ENCODE data around the gene BDKRB1.

The BDKRB1 gene

GRCh38 chr14:96299441-96299840 lies 43.4 kb downstream of the BDKRB1 start:
- no peak overlapping the region for H3K4me3 ChIP-seq (ENCODE audit: low read length in 2 of 2)
- no peaks in the 10 kb centered on the region for H3K79me1 ChIP-seq (ENCODE audit: low read depth, low read length)
- H3K27me3 ChIP-seq (ENCODE audit: control insufficient read depth in 3 of 3, insufficient read depth in 3 of 3, low read depth in 1 of 3, low read length in 3 of 3): no peaks in the 10 kb centered on the region
- no peak overlapping the region for H3K14ac ChIP-seq (ENCODE audit: low read length)
- H2AK5ac ChIP-seq (ENCODE audit: low read depth, low read length): no peak overlapping the region
- no peaks in the 10 kb centered on the region for H3K4me1 ChIP-seq (ENCODE audit: control insufficient read depth in 2 of 2, insufficient read depth in 1 of 2, low read depth in 1 of 2, low read length in 2 of 2)
- H2BK120ac ChIP-seq (ENCODE audit: low read depth, low read length): no peak overlapping the region
- H4K8ac ChIP-seq (ENCODE audit: low read depth, low read length): no peak overlapping the region
- no peak overlapping the region for H3K4me2 ChIP-seq (ENCODE audit: insufficient read depth, low read length, poor library complexity, severe bottlenecking)
- H3K18ac ChIP-seq (ENCODE audit: low read length): no peak overlapping the region
- H3K23ac ChIP-seq (ENCODE audit: low read depth, low read length, poor library complexity): no peak overlapping the region
- no peaks in the 10 kb centered on the region for H3K9me3 ChIP-seq (replicated peaks in 1 of 2; ENCODE audit: control insufficient read depth in 2 of 2, insufficient read depth in 1 of 2, low read depth in 1 of 2, low read length in 2 of 2)
- no peak overlapping the region for H3K9ac ChIP-seq (ENCODE audit: low read depth, low read length, poor library complexity)
- peaks cover 1 to 42% of the 10 kb centered on the region in 2 donors for H3K36me3 ChIP-seq (replicated peaks in 1 of 2; ENCODE audit: control insufficient read depth in 2 of 2, insufficient read depth in 2 of 2, low read length in 2 of 2)
- no peak overlapping the region for H3K4ac ChIP-seq (ENCODE audit: low read length)
- no peak overlapping the region for H2BK5ac ChIP-seq (ENCODE audit: low read length)
- no peak overlapping the region for H4K91ac ChIP-seq (ENCODE audit: low read depth, low read length, poor library complexity)
- H3K27ac ChIP-seq (replicated peaks; ENCODE audit: low read length): no peak overlapping the region
- no peak for DNase-seq (ENCODE audit: low spot score)
- H2BK12ac ChIP-seq (ENCODE audit: low read length): no peak overlapping the region
- no peak overlapping the region for H2BK15ac ChIP-seq (ENCODE audit: low read length)
- WGBS, 2 donors (ENCODE audit: extremely low coverage in 2 of 2, insufficient read length in 2 of 2, insufficient replicate concordance in 1 of 2): no CpG with 5 or more reads among the region's 3 CpGs
- H2AFZ ChIP-seq (ENCODE audit: low read length): no peak overlapping the region

DNA sequence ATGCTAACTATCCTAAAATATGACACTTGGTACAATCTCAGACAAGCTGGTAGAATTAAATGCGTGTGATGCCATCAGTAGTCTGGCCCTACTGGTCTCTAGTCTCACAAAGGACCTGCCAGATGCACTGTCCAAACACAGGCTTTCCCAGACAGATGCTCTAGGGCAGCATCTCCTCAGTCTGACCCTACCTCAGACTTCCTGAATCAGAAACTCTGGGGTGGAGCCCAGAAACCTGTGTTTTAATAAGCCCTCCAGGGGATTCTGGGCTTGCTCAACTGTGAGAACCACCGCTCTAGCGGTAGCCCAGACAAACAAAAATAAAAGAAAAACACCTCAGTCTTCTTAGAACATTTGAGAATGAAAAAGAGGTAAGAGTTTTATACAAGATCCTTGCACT lies 48.0 kb downstream of the BDKRB1 start:
- no peak for DNase-seq (ENCODE audit: low spot score)
- Histone ChIP-seq H3K9me3 (replicated peaks in 1 of 2; ENCODE audit: control insufficient read depth in 2 of 2, insufficient read depth in 1 of 2, low read depth in 1 of 2, low read length in 2 of 2) (no peaks in the 10 kb centered on the region), H3K4ac (ENCODE audit: low read length) (no peak overlapping the region), H3K27me3 (ENCODE audit: control insufficient read depth in 3 of 3, insufficient read depth in 3 of 3, low read depth in 1 of 3, low read length in 3 of 3) (no peaks in the 10 kb centered on the region), H4K91ac (ENCODE audit: low read depth, low read length, poor library complexity) (no peak overlapping the region), H2BK120ac (ENCODE audit: low read depth, low read length) (no peak overlapping the region), H2BK5ac (ENCODE audit: low read length) (no peak overlapping the region), H2AK5ac (ENCODE audit: low read depth, low read length) (no peak overlapping the region), H3K23ac (ENCODE audit: low read depth, low read length, poor library complexity) (no peak overlapping the region), H3K4me1 (ENCODE audit: control insufficient read depth in 2 of 2, insufficient read depth in 1 of 2, low read depth in 1 of 2, low read length in 2 of 2) (no peaks in the 10 kb centered on the region), H4K8ac (ENCODE audit: low read depth, low read length) (no peak overlapping the region), H3K27ac (replicated peaks; ENCODE audit: low read length) (no peak overlapping the region), H2BK12ac (ENCODE audit: low read length) (no peak overlapping the region), H3K4me2 (ENCODE audit: insufficient read depth, low read length, poor library complexity, severe bottlenecking) (no peak overlapping the region), H3K36me3 (replicated peaks in 1 of 2; ENCODE audit: control insufficient read depth in 2 of 2, insufficient read depth in 2 of 2, low read length in 2 of 2) (peaks cover 6 to 73% of the 10 kb centered on the region in 2 donors), H3K18ac (ENCODE audit: low read length) (no peak overlapping the region), H3K9ac (ENCODE audit: low read depth, low read length, poor library complexity) (no peak overlapping the region), H3K79me1 (ENCODE audit: low read depth, low read length) (no peaks in the 10 kb centered on the region), H3K14ac (ENCODE audit: low read length) (no peak overlapping the region), H2BK15ac (ENCODE audit: low read length) (no peak overlapping the region), H3K4me3 (ENCODE audit: low read length in 2 of 2) (no peak overlapping the region), H2AFZ (ENCODE audit: low read length) (no peak overlapping the region)
- no CpG with 5 or more reads among the region's 3 CpGs for WGBS, 2 donors (ENCODE audit: extremely low coverage in 2 of 2, insufficient read length in 2 of 2, insufficient replicate concordance in 1 of 2)

DNA sequence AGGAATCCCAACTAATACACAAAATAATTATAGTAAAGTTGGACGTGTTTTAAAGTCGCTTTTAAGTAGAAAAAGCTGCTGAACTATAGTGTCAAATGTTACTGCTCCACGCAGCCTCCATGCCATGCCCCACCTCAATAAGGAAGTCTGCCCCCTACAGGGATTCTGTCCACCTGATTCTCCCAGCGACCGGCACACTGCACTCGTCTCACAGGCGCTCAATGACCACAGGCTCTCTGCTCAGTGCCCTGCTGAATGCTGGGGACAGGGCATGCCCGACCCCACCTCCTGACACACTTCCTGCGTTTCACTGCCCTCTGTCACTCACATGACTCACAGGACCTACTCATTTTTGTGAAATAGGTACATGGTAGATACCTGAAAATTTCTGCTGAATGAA lies 48.9 kb downstream of the BDKRB1 start:
- H3K18ac ChIP-seq (ENCODE audit: low read length): no peak overlapping the region
- no peak overlapping the region for H2AK5ac ChIP-seq (ENCODE audit: low read depth, low read length)
- H3K79me1 ChIP-seq (ENCODE audit: low read depth, low read length): no peaks in the 10 kb centered on the region
- no peaks in the 10 kb centered on the region for H3K27me3 ChIP-seq (ENCODE audit: control insufficient read depth in 3 of 3, insufficient read depth in 3 of 3, low read depth in 1 of 3, low read length in 3 of 3)
- no peak overlapping the region for H2AFZ ChIP-seq (ENCODE audit: low read length)
- WGBS, 2 donors (ENCODE audit: extremely low coverage in 2 of 2, insufficient read length in 2 of 2, insufficient replicate concordance in 1 of 2): no CpG with 5 or more reads among the region's 9 CpGs
- no peak overlapping the region for H2BK120ac ChIP-seq (ENCODE audit: low read depth, low read length)
- no peak overlapping the region for H3K14ac ChIP-seq (ENCODE audit: low read length)
- H3K27ac ChIP-seq (replicated peaks; ENCODE audit: low read length): no peak overlapping the region
- H2BK15ac ChIP-seq (ENCODE audit: low read length): no peak overlapping the region
- H2BK5ac ChIP-seq (ENCODE audit: low read length): no peak overlapping the region
- H3K9ac ChIP-seq (ENCODE audit: low read depth, low read length, poor library complexity): no peak overlapping the region
- H3K4me1 ChIP-seq (ENCODE audit: control insufficient read depth in 2 of 2, insufficient read depth in 1 of 2, low read depth in 1 of 2, low read length in 2 of 2): no peaks in the 10 kb centered on the region
- no peak overlapping the region for H3K23ac ChIP-seq (ENCODE audit: low read depth, low read length, poor library complexity)
- peaks cover 6 to 77% of the 10 kb centered on the region in 2 donors for H3K36me3 ChIP-seq (replicated peaks in 1 of 2; ENCODE audit: control insufficient read depth in 2 of 2, insufficient read depth in 2 of 2, low read length in 2 of 2)
- no peak overlapping the region for H4K8ac ChIP-seq (ENCODE audit: low read depth, low read length)
- H3K4me2 ChIP-seq (ENCODE audit: insufficient read depth, low read length, poor library complexity, severe bottlenecking): no peak overlapping the region
- no peak overlapping the region for H3K4ac ChIP-seq (ENCODE audit: low read length)
- no peak overlapping the region for H4K91ac ChIP-seq (ENCODE audit: low read depth, low read length, poor library complexity)
- DNase-seq (ENCODE audit: low spot score): no peak
- no peak overlapping the region for H3K4me3 ChIP-seq (ENCODE audit: low read length in 2 of 2)
- H3K9me3 ChIP-seq (replicated peaks in 1 of 2; ENCODE audit: control insufficient read depth in 2 of 2, insufficient read depth in 1 of 2, low read depth in 1 of 2, low read length in 2 of 2): no peaks in the 10 kb centered on the region
- H2BK12ac ChIP-seq (ENCODE audit: low read length): no peak overlapping the region

DNA sequence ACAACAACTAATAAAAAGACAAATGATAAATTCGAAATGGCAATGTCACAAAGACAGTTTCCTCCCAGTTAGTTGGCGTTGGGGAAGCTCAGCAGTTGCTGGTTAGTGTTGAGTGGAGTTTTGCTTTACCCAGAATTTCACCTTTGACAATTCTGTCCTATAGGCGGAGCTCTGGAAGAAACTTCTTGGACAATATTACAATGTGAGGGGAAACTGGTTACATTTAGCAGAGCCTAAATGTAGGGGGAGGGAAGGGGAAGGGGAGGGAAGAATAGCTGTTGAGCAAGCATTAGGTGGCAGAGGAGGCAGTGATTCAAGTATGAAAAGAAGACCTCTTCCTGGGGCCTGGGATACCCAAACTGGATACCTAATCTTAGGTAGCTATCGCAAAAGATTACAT lies 51.4 kb downstream of the BDKRB1 start:
- Histone ChIP-seq H4K91ac (ENCODE audit: low read depth, low read length, poor library complexity) (no peak overlapping the region), H3K4ac (ENCODE audit: low read length) (no peak overlapping the region)

More for the DNA sequence above, 51.4 kb downstream of the BDKRB1 start:
- Histone ChIP-seq H3K23ac (ENCODE audit: low read depth, low read length, poor library complexity) (no peak overlapping the region), H3K14ac (ENCODE audit: low read length) (no peak overlapping the region), H3K79me1 (ENCODE audit: low read depth, low read length) (no peaks in the 10 kb centered on the region), H2AFZ (ENCODE audit: low read length) (no peak overlapping the region), H3K27me3 (ENCODE audit: control insufficient read depth in 3 of 3, insufficient read depth in 3 of 3, low read depth in 1 of 3, low read length in 3 of 3) (no peaks in the 10 kb centered on the region), H3K4me2 (ENCODE audit: insufficient read depth, low read length, poor library complexity, severe bottlenecking) (no peak overlapping the region), H3K9ac (ENCODE audit: low read depth, low read length, poor library complexity) (no peak overlapping the region), H2BK15ac (ENCODE audit: low read length) (no peak overlapping the region), H3K36me3 (replicated peaks in 1 of 2; ENCODE audit: control insufficient read depth in 2 of 2, insufficient read depth in 2 of 2, low read length in 2 of 2) (peaks cover 8 to 82% of the 10 kb centered on the region in 2 donors), H3K4me1 (ENCODE audit: control insufficient read depth in 2 of 2, insufficient read depth in 1 of 2, low read depth in 1 of 2, low read length in 2 of 2) (no peaks in the 10 kb centered on the region), H3K4me3 (ENCODE audit: low read length in 2 of 2) (no peak overlapping the region), H2BK5ac (ENCODE audit: low read length) (no peak overlapping the region), H3K27ac (replicated peaks; ENCODE audit: low read length) (no peak overlapping the region), H3K18ac (ENCODE audit: low read length) (no peak overlapping the region), H3K9me3 (replicated peaks in 1 of 2; ENCODE audit: control insufficient read depth in 2 of 2, insufficient read depth in 1 of 2, low read depth in 1 of 2, low read length in 2 of 2) (no peaks in the 10 kb centered on the region), H4K8ac (ENCODE audit: low read depth, low read length) (no peak overlapping the region), H2AK5ac (ENCODE audit: low read depth, low read length) (no peak overlapping the region), H2BK120ac (ENCODE audit: low read depth, low read length) (no peak overlapping the region), H2BK12ac (ENCODE audit: low read length) (no peak overlapping the region)
- DNase-seq (ENCODE audit: low spot score): no peak
- WGBS, 2 donors (ENCODE audit: extremely low coverage in 2 of 2, insufficient read length in 2 of 2, insufficient replicate concordance in 1 of 2): no CpG with 5 or more reads among the region's 4 CpGs
